ENCODE results near the gene AKR1E2.

AKR1E2 gene

GRCh38 chr10:4830551-4830950, 4.5 kb downstream of the AKR1E2 start:
- Histone ChIP-seq H3K4me2 (ENCODE audit: low read length) (no peak overlapping the region), H2BK12ac (ENCODE audit: low read length) (no peak overlapping the region), H3K23ac (ENCODE audit: low read length) (no peak overlapping the region), H3K14ac (ENCODE audit: low read length) (no peak overlapping the region), H4K91ac (ENCODE audit: low read depth, low read length) (no peak overlapping the region), H2AK5ac (ENCODE audit: low read length) (no peak overlapping the region), H3K79me2 (ENCODE audit: control insufficient read depth, insufficient read depth, low read length, poor library complexity) (peaks cover 2% of the 10 kb centered on the region), H2AFZ (ENCODE audit: insufficient read depth, low read length, poor library complexity) (no peak overlapping the region), H3K36me3 (ENCODE audit: control insufficient read depth in 1 of 2, insufficient read depth in 2 of 2, low read length in 2 of 2) (no peaks in the 10 kb centered on the region), H3K27ac (ENCODE audit: low read depth, low read length) (no peak overlapping the region), H3K79me1 (ENCODE audit: low read length) (peaks cover 3% of the 10 kb centered on the region), H3K9me3 (ENCODE audit: insufficient read depth, low read depth, low read length) (peaks cover 5% of the 10 kb centered on the region), H3K4me1 (ENCODE audit: control insufficient read depth in 1 of 2, insufficient read depth in 2 of 2, low read length in 2 of 2) (peaks cover 3 to 6% of the 10 kb centered on the region in 2 experiments), H3K27me3 (ENCODE audit: insufficient read depth, low read length) (peaks cover 8% of the 10 kb centered on the region), H3K4ac (ENCODE audit: low read depth, low read length) (no peak overlapping the region), H3K18ac (ENCODE audit: low read length) (no peak overlapping the region), H4K12ac (ENCODE audit: low read depth, low read length) (no peak overlapping the region), H2BK5ac (ENCODE audit: low read depth, low read length, poor library complexity) (no peak overlapping the region), H3K4me3 (ENCODE audit: low read depth, low read length) (no peak overlapping the region), H3K9ac (ENCODE audit: low read length) (no peak overlapping the region), H4K8ac (ENCODE audit: low read depth, low read length) (no peak overlapping the region), H2BK120ac (ENCODE audit: insufficient read depth, low read length, poor library complexity) (no peak overlapping the region)
- no peak for DNase-seq
- no CpG with 5 or more reads among the region's 8 CpGs for WGBS (ENCODE audit: extremely low coverage, insufficient coverage, insufficient read length)

GRCh38 chr10:4831091-4831490, 5.1 kb downstream of the AKR1E2 start:
- no peak overlapping the region for H3K4me2 ChIP-seq (ENCODE audit: low read length)
- no CpG with 5 or more reads among the region's 5 CpGs for WGBS (ENCODE audit: extremely low coverage, insufficient coverage, insufficient read length)

GRCh38 chr10:4833286-4833685, 7.3 kb downstream of the AKR1E2 start:
- Histone ChIP-seq H3K36me3 (ENCODE audit: control insufficient read depth in 1 of 2, insufficient read depth in 2 of 2, low read length in 2 of 2) (no peaks in the 10 kb centered on the region), H3K27me3 (ENCODE audit: insufficient read depth, low read length) (no peaks in the 10 kb centered on the region), H3K23ac (ENCODE audit: low read length) (no peak overlapping the region), H3K14ac (ENCODE audit: low read length) (no peak overlapping the region), H4K12ac (ENCODE audit: low read depth, low read length) (no peak overlapping the region), H3K27ac (ENCODE audit: low read depth, low read length) (no peak overlapping the region), H3K4me2 (ENCODE audit: low read length) (no peak overlapping the region), H3K4me1 (ENCODE audit: control insufficient read depth in 1 of 2, insufficient read depth in 2 of 2, low read length in 2 of 2) (no peaks in the 10 kb centered on the region), H2AFZ (ENCODE audit: insufficient read depth, low read length, poor library complexity) (no peak overlapping the region), H3K79me1 (ENCODE audit: low read length) (no peaks in the 10 kb centered on the region), H4K91ac (ENCODE audit: low read depth, low read length) (no peak overlapping the region), H4K8ac (ENCODE audit: low read depth, low read length) (no peak overlapping the region), H2AK5ac (ENCODE audit: low read length) (no peak overlapping the region), H3K4me3 (ENCODE audit: low read depth, low read length) (no peak overlapping the region), H3K4ac (ENCODE audit: low read depth, low read length) (no peak overlapping the region), H2BK5ac (ENCODE audit: low read depth, low read length, poor library complexity) (no peak overlapping the region), H3K9me3 (ENCODE audit: insufficient read depth, low read depth, low read length) (no peaks in the 10 kb centered on the region), H2BK120ac (ENCODE audit: insufficient read depth, low read length, poor library complexity) (no peak overlapping the region), H2BK12ac (ENCODE audit: low read length) (no peak overlapping the region), H3K9ac (ENCODE audit: low read length) (no peak overlapping the region), H3K18ac (ENCODE audit: low read length) (no peak overlapping the region), H3K79me2 (ENCODE audit: control insufficient read depth, insufficient read depth, low read length, poor library complexity) (no peaks in the 10 kb centered on the region)
- WGBS (ENCODE audit: extremely low coverage, insufficient coverage, insufficient read length): no CpG with 5 or more reads among the region's 7 CpGs
- no peak for DNase-seq

More at GRCh38 chr10:4831091-4831490, 5.1 kb downstream of the AKR1E2 start:
- no peak overlapping the region for H3K27ac ChIP-seq (ENCODE audit: low read depth, low read length)
- no peaks in the 10 kb centered on the region for H3K36me3 ChIP-seq (ENCODE audit: control insufficient read depth in 1 of 2, insufficient read depth in 2 of 2, low read length in 2 of 2)
- H3K9me3 ChIP-seq (ENCODE audit: insufficient read depth, low read depth, low read length): no peaks in the 10 kb centered on the region
- H3K18ac ChIP-seq (ENCODE audit: low read length): no peak overlapping the region
- no peak overlapping the region for H3K4me3 ChIP-seq (ENCODE audit: low read depth, low read length)
- H3K79me1 ChIP-seq (ENCODE audit: low read length): peaks cover 3% of the 10 kb centered on the region
- peaks cover 3% of the 10 kb centered on the region in 2 experiments for H3K4me1 ChIP-seq (ENCODE audit: control insufficient read depth in 1 of 2, insufficient read depth in 2 of 2, low read length in 2 of 2)
- H2AFZ ChIP-seq (ENCODE audit: insufficient read depth, low read length, poor library complexity): no peak overlapping the region
- no peak overlapping the region for H2AK5ac ChIP-seq (ENCODE audit: low read length)
- H3K9ac ChIP-seq (ENCODE audit: low read length): no peak overlapping the region
- no peak for DNase-seq
- H3K4ac ChIP-seq (ENCODE audit: low read depth, low read length): no peak overlapping the region
- H2BK12ac ChIP-seq (ENCODE audit: low read length): no peak overlapping the region
- peaks cover 2% of the 10 kb centered on the region for H3K79me2 ChIP-seq (ENCODE audit: control insufficient read depth, insufficient read depth, low read length, poor library complexity)
- H3K23ac ChIP-seq (ENCODE audit: low read length): no peak overlapping the region
- no peak overlapping the region for H4K91ac ChIP-seq (ENCODE audit: low read depth, low read length)
- no peak overlapping the region for H2BK5ac ChIP-seq (ENCODE audit: low read depth, low read length, poor library complexity)
- no peak overlapping the region for H2BK120ac ChIP-seq (ENCODE audit: insufficient read depth, low read length, poor library complexity)
- no peak overlapping the region for H4K12ac ChIP-seq (ENCODE audit: low read depth, low read length)
- H4K8ac ChIP-seq (ENCODE audit: low read depth, low read length): no peak overlapping the region
- peaks cover 3% of the 10 kb centered on the region for H3K27me3 ChIP-seq (ENCODE audit: insufficient read depth, low read length)
- no peak overlapping the region for H3K14ac ChIP-seq (ENCODE audit: low read length)

- H3K9ac ChIP-seq (ENCODE audit: low read length): no peak overlapping the region
- H3K79me1 ChIP-seq (ENCODE audit: low read length): no peaks in the 10 kb centered on the region
- H2AFZ ChIP-seq (ENCODE audit: insufficient read depth, low read length, poor library complexity): no peak overlapping the region
- no peak overlapping the region for H4K8ac ChIP-seq (ENCODE audit: low read depth, low read length)
- H3K4me1 ChIP-seq (ENCODE audit: control insufficient read depth in 1 of 2, insufficient read depth in 2 of 2, low read length in 2 of 2): no peaks in the 10 kb centered on the region
- no peak overlapping the region for H3K27ac ChIP-seq (ENCODE audit: low read depth, low read length)
- H4K91ac ChIP-seq (ENCODE audit: low read depth, low read length): no peak overlapping the region
- H3K36me3 ChIP-seq (ENCODE audit: control insufficient read depth in 1 of 2, insufficient read depth in 2 of 2, low read length in 2 of 2): no peaks in the 10 kb centered on the region
- H2BK120ac ChIP-seq (ENCODE audit: insufficient read depth, low read length, poor library complexity): no peak overlapping the region
- no peaks in the 10 kb centered on the region for H3K79me2 ChIP-seq (ENCODE audit: control insufficient read depth, insufficient read depth, low read length, poor library complexity)
- no peak overlapping the region for H2AK5ac ChIP-seq (ENCODE audit: low read length)
- H4K12ac ChIP-seq (ENCODE audit: low read depth, low read length): no peak overlapping the region
- H3K4me3 ChIP-seq (ENCODE audit: low read depth, low read length): no peak overlapping the region
- H3K9me3 ChIP-seq (ENCODE audit: insufficient read depth, low read depth, low read length): no peaks in the 10 kb centered on the region
- no CpG with 5 or more reads among the region's 4 CpGs for WGBS (ENCODE audit: extremely low coverage, insufficient coverage, insufficient read length)
- H2BK5ac ChIP-seq (ENCODE audit: low read depth, low read length, poor library complexity): no peak overlapping the region
- H3K4me2 ChIP-seq (ENCODE audit: low read length): no peak overlapping the region
- no peak overlapping the region for H3K18ac ChIP-seq (ENCODE audit: low read length)
- H3K14ac ChIP-seq (ENCODE audit: low read length): no peak overlapping the region
- no peak overlapping the region for H3K4ac ChIP-seq (ENCODE audit: low read depth, low read length)
- H2BK12ac ChIP-seq (ENCODE audit: low read length): no peak overlapping the region
- no peak overlapping the region for H3K23ac ChIP-seq (ENCODE audit: low read length)
- H3K27me3 ChIP-seq (ENCODE audit: insufficient read depth, low read length): no peaks in the 10 kb centered on the region
- no peak for DNase-seq
These were observed 8.9 kb downstream of the AKR1E2 start for GRCh38 chr10:4834898-4835405.

Data from trophoblast cell (in vitro differentiated cells and primary cell).